ENCODE measurements around the gene RRBP1.

The RRBP1 gene, protein sequence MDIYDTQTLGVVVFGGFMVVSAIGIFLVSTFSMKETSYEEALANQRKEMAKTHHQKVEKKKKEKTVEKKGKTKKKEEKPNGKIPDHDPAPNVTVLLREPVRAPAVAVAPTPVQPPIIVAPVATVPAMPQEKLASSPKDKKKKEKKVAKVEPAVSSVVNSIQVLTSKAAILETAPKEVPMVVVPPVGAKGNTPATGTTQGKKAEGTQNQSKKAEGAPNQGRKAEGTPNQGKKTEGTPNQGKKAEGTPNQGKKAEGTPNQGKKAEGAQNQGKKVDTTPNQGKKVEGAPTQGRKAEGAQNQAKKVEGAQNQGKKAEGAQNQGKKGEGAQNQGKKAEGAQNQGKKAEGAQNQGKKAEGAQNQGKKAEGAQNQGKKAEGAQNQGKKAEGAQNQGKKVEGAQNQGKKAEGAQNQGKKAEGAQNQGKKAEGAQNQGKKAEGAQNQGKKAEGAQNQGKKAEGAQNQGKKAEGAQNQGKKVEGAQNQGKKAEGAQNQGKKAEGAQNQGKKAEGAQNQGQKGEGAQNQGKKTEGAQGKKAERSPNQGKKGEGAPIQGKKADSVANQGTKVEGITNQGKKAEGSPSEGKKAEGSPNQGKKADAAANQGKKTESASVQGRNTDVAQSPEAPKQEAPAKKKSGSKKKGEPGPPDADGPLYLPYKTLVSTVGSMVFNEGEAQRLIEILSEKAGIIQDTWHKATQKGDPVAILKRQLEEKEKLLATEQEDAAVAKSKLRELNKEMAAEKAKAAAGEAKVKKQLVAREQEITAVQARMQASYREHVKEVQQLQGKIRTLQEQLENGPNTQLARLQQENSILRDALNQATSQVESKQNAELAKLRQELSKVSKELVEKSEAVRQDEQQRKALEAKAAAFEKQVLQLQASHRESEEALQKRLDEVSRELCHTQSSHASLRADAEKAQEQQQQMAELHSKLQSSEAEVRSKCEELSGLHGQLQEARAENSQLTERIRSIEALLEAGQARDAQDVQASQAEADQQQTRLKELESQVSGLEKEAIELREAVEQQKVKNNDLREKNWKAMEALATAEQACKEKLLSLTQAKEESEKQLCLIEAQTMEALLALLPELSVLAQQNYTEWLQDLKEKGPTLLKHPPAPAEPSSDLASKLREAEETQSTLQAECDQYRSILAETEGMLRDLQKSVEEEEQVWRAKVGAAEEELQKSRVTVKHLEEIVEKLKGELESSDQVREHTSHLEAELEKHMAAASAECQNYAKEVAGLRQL (N-terminal part only)

DNA sequence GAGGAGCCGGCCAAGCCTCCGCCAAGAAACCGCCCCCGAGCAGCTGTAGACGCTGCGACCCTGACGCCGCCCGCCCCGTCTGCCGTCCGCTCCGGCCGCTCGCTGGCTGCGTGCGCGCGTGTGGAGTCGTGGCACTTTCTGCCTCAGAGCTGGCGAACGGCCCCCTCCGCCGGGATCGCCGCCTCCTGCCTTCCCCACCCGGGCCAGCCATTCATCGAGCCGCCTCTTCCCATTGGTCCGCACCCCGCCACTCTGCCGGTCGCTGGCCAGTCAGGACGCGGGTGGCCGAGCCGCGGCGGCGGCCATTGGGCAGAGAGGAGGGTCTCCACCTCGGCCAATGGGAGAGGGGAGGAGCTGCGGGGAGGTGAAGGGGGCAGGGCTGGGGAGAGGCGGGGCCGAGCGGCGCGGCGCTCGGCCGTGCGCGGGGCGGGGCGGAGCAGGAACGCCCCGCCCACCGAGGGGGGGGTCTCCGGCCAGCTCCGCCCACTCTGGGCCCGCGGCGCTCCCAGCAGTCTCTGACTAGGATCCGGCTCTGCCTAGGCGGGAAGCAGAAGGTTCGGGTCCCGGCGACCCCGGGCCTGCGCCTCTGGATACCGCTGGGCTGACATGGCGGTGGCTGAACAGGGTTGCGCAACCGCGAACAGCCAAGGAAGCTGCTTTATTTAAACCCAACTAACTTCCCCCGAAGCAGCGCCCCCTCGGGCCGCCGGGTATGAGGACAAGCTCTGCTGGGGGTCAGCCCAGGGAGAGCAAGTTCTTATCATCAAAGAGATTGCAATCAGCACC, at the start of gene RRBP1:
RRBP1 (minus strand) TSS at position 140 of the 786 bp plus-strand sequence. CDS start 21,735 bp downstream, outside the sequence.
- Histone ChIP-seq H3K36me3 (ENCODE audit: control insufficient read depth in 1 of 2, insufficient read depth in 2 of 2, low read length in 2 of 2) (peaks cover 7 to 20% of the 10 kb centered on the region in 2 donors), H3K27me3 (ENCODE audit: control insufficient read depth in 1 of 2, insufficient read depth in 2 of 2, low read length in 2 of 2) (no peaks in the 10 kb centered on the region), H3K27ac (ENCODE audit: low read depth, low read length) (peak within 1 kb of the TSS; percentile 93), H3K4me1 (ENCODE audit: control insufficient read depth in 1 of 2, insufficient read depth in 2 of 2, low read length in 2 of 2) (peaks cover 44 to 46% of the 10 kb centered on the region in 2 donors), H3K4me3 (ENCODE audit: low read depth in 1 of 2, low read length in 2 of 2) (peak within 1 kb of the TSS; percentile 66 to 84), H3K9me3 (ENCODE audit: control insufficient read depth in 1 of 2, low read length in 2 of 2) (no peaks in the 10 kb centered on the region), H3K9ac (ENCODE audit: low read depth in 1 of 2, low read length in 2 of 2) (peak within 1 kb of the TSS; percentile 48 to 59)

DNA sequence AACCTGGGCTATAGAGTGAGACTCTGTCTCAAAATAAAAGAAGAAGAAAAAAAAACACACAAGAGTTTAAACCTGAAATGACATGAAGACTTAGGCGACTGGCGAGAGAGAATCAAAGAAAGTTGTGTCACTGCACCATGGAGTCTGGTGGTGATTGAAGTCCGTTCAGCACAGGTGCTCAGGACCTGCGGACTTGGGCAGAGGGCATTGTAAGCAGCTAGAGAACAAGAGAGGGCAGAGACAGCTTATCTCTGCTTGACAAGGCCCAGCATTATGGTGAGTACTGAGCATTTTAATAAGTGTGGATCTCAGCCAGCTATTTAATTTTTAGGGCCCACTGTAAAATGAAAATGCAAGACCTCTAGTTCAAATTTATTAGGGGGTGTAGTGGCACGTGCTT, 49.2 kb upstream of the RRBP1 start:
- no peak overlapping the region for H3K9ac ChIP-seq (ENCODE audit: low read depth in 1 of 2, low read length in 2 of 2)
- no peaks in the 10 kb centered on the region for H3K9me3 ChIP-seq (ENCODE audit: control insufficient read depth in 1 of 2, low read length in 2 of 2)
- H3K4me1 ChIP-seq (ENCODE audit: control insufficient read depth in 1 of 2, insufficient read depth in 2 of 2, low read length in 2 of 2): peaks cover 15 to 22% of the 10 kb centered on the region in 2 donors
- H3K4me3 ChIP-seq (ENCODE audit: low read depth in 1 of 2, low read length in 2 of 2): no peak overlapping the region
- H3K27ac ChIP-seq (ENCODE audit: low read depth, low read length): no peak overlapping the region
- H3K27me3 ChIP-seq (ENCODE audit: control insufficient read depth in 1 of 2, insufficient read depth in 2 of 2, low read length in 2 of 2): no peaks in the 10 kb centered on the region
- H3K36me3 ChIP-seq (ENCODE audit: control insufficient read depth in 1 of 2, insufficient read depth in 2 of 2, low read length in 2 of 2): no peaks in the 10 kb centered on the region

DNA sequence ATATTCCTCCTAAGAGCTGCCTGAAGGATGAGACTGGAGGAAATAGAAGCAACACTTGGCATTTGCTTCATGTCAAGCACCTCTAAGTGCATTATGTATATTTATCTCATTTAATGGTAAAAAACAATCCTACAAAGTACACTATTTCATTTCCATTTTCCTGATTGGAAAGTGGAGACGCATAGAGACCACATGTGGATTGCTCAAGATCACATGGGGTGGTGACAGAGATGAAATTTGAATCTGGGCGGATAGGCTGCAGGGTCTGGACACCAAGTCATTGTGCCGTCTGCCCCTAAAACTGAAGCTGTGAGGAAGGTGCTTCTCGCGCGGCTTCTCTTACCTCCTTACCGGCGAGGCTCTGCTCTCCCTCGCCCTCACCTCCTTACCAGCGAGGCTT, 48.0 kb upstream of the RRBP1 start:
- Histone ChIP-seq H3K4me3 (ENCODE audit: low read depth in 1 of 2, low read length in 2 of 2) (no peak overlapping the region), H3K27me3 (ENCODE audit: control insufficient read depth in 1 of 2, insufficient read depth in 2 of 2, low read length in 2 of 2) (no peaks in the 10 kb centered on the region), H3K9me3 (ENCODE audit: control insufficient read depth in 1 of 2, low read length in 2 of 2) (no peaks in the 10 kb centered on the region), H3K36me3 (ENCODE audit: control insufficient read depth in 1 of 2, insufficient read depth in 2 of 2, low read length in 2 of 2) (no peaks in the 10 kb centered on the region), H3K9ac (ENCODE audit: low read depth in 1 of 2, low read length in 2 of 2) (no peak overlapping the region), H3K4me1 (ENCODE audit: control insufficient read depth in 1 of 2, insufficient read depth in 2 of 2, low read length in 2 of 2) (peaks cover 10 to 18% of the 10 kb centered on the region in 2 donors), H3K27ac (ENCODE audit: low read depth, low read length) (no peak overlapping the region)

DNA sequence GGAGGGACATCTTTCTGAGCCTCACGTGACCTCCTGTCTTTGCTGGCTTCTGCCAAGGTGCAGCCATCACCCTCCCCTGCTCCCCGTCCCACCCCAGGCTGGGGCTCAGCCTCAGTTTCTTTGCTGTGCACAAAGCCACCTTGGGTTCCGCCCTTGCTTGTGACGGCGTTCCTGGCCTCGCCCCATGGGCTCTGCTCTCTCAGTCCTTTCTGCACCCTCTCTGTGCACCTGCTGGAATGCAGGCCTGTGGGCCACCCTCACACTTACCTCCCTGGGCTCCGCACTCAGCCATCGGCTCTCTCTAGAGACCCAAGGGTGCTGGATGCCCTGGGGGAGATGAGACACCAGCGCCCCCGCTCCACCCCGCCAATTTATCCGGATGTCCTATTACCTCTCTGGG, 46.0 kb upstream of the RRBP1 start:
- H3K9me3 ChIP-seq (ENCODE audit: control insufficient read depth in 1 of 2, low read length in 2 of 2): no peaks in the 10 kb centered on the region
- H3K36me3 ChIP-seq (ENCODE audit: control insufficient read depth in 1 of 2, insufficient read depth in 2 of 2, low read length in 2 of 2): no peaks in the 10 kb centered on the region
- H3K4me1 ChIP-seq (ENCODE audit: control insufficient read depth in 1 of 2, insufficient read depth in 2 of 2, low read length in 2 of 2): peaks cover 0 to 7% of the 10 kb centered on the region in 2 donors
- no peak overlapping the region for H3K9ac ChIP-seq (ENCODE audit: low read depth in 1 of 2, low read length in 2 of 2)
- no peak overlapping the region for H3K4me3 ChIP-seq (ENCODE audit: low read depth in 1 of 2, low read length in 2 of 2)
- H3K27me3 ChIP-seq (ENCODE audit: control insufficient read depth in 1 of 2, insufficient read depth in 2 of 2, low read length in 2 of 2): no peaks in the 10 kb centered on the region
- no peak overlapping the region for H3K27ac ChIP-seq (ENCODE audit: low read depth, low read length)

DNA sequence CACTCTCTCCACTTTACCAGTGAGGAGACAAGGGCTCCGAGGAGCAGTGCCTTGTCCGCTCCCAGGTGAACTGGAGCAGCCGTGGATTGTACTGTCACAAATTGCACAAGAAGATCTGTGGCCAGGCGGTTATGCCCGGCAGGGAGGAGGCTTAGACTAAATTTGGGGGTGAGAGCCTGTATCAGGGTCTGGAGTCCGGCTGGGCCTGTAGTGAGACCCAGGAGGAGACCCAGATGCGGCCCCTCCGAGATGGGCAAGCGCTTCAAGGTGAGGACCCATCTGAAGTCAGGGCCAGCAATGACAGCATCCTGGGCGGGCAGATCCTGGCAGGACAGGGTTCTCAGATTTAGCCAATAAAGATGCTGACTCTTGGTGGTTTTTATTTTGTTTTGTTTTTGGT, 45.3 kb upstream of the RRBP1 start:
- Histone ChIP-seq H3K9me3 (ENCODE audit: control insufficient read depth in 1 of 2, low read length in 2 of 2) (no peaks in the 10 kb centered on the region), H3K27ac (ENCODE audit: low read depth, low read length) (no peak overlapping the region), H3K4me1 (ENCODE audit: control insufficient read depth in 1 of 2, insufficient read depth in 2 of 2, low read length in 2 of 2) (peaks cover under 1 to 11% of the 10 kb centered on the region in 2 donors), H3K36me3 (ENCODE audit: control insufficient read depth in 1 of 2, insufficient read depth in 2 of 2, low read length in 2 of 2) (no peaks in the 10 kb centered on the region), H3K4me3 (ENCODE audit: low read depth in 1 of 2, low read length in 2 of 2) (no peak overlapping the region), H3K27me3 (ENCODE audit: control insufficient read depth in 1 of 2, insufficient read depth in 2 of 2, low read length in 2 of 2) (no peaks in the 10 kb centered on the region), H3K9ac (ENCODE audit: low read depth in 1 of 2, low read length in 2 of 2) (no peak overlapping the region)

DNA sequence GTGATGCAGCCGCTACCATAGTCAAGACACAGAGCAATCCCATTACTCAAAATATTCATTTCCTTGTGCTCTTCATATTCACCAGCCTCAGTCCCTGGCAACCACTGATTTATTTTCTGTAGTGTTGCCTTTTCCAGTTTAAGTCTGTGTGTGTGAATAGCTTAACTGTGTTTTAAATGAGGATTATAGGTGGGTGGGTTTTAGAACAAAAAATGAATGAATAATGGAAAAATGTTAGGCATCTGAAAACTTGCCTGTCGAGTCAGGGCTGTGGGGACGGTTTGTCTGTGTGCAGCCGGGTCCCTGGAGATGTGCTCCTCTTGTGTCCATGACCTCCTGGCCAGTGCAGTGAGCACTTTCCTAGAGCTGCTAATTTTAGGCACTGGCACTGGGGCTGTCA, 44.9 kb upstream of the RRBP1 start:
- H3K27ac ChIP-seq (ENCODE audit: low read depth, low read length): no peak overlapping the region
- H3K27me3 ChIP-seq (ENCODE audit: control insufficient read depth in 1 of 2, insufficient read depth in 2 of 2, low read length in 2 of 2): no peaks in the 10 kb centered on the region
- H3K4me1 ChIP-seq (ENCODE audit: control insufficient read depth in 1 of 2, insufficient read depth in 2 of 2, low read length in 2 of 2): peaks cover 4 to 16% of the 10 kb centered on the region in 2 donors
- H3K9me3 ChIP-seq (ENCODE audit: control insufficient read depth in 1 of 2, low read length in 2 of 2): no peaks in the 10 kb centered on the region
- no peak overlapping the region for H3K4me3 ChIP-seq (ENCODE audit: low read depth in 1 of 2, low read length in 2 of 2)
- H3K9ac ChIP-seq (ENCODE audit: low read depth in 1 of 2, low read length in 2 of 2): no peak overlapping the region
- H3K36me3 ChIP-seq (ENCODE audit: control insufficient read depth in 1 of 2, insufficient read depth in 2 of 2, low read length in 2 of 2): no peaks in the 10 kb centered on the region

DNA sequence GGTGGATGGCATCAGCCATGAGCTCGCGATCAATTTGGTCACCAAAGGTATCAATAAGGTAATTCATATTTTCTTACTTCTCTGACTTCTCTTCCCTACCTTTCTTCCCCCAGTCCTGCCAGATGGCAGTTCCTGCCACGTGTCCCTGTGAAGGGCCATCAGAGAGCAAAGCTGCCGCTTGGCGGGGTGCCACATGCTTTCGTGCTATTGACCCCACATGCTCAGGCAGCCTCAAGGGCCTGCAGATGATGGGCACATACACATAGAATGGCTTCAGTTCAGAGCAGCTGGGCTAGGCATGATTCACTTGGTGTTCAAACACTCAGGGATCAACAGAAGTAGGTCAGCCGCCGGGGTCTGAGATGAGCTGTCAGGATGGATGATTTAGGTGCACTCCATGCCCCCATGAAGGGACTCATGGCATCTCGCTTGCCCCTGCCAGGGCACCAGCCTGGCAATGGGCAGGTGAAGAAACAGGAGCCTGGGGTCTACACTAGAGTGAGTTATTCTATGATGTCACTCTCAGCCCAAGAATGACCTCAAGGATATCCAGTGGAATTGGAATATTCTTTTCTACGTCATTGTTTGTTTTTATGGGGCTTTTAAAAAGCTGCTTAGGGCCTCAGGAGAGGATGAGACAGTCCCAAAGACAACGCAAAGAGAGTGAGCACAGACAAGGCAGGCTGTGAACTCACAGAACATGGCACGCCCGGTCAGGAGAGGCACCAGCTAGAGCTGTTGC, 43.2 kb upstream of the RRBP1 start:
- Histone ChIP-seq H3K4me1 (ENCODE audit: control insufficient read depth in 1 of 2, insufficient read depth in 2 of 2, low read length in 2 of 2) (peaks cover 8 to 13% of the 10 kb centered on the region in 2 donors), H3K9me3 (ENCODE audit: control insufficient read depth in 1 of 2, low read length in 2 of 2) (no peaks in the 10 kb centered on the region), H3K27ac (ENCODE audit: low read depth, low read length) (no peak overlapping the region), H3K36me3 (ENCODE audit: control insufficient read depth in 1 of 2, insufficient read depth in 2 of 2, low read length in 2 of 2) (no peaks in the 10 kb centered on the region), H3K4me3 (ENCODE audit: low read depth in 1 of 2, low read length in 2 of 2) (no peak overlapping the region), H3K27me3 (ENCODE audit: control insufficient read depth in 1 of 2, insufficient read depth in 2 of 2, low read length in 2 of 2) (no peaks in the 10 kb centered on the region), H3K9ac (ENCODE audit: low read depth in 1 of 2, low read length in 2 of 2) (no peak overlapping the region)

DNA sequence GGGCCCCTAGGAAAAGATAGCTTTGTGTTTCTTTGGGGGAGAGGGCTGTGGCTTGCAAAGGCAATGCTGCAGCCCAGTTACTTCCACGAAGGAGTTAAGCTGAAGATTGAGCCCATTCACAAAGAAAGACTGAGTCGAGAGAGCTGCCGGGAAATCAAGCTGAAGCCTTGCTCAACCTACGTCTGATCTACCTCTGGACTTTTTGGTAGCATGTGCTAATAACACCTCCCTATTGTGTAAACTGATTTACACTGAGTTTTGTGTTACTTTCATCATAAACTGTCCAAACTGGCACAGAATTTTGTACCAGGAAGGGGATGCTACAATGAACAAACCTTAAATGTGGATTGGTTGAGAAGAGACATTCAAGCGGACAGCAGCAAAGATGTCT, 41.3 kb upstream of the RRBP1 start:
- H3K4me3 ChIP-seq (ENCODE audit: low read depth in 1 of 2, low read length in 2 of 2): no peak overlapping the region
- H3K4me1 ChIP-seq (ENCODE audit: control insufficient read depth in 1 of 2, insufficient read depth in 2 of 2, low read length in 2 of 2): peaks cover 8 to 13% of the 10 kb centered on the region in 2 donors
- no peaks in the 10 kb centered on the region for H3K36me3 ChIP-seq (ENCODE audit: control insufficient read depth in 1 of 2, insufficient read depth in 2 of 2, low read length in 2 of 2)
- no peaks in the 10 kb centered on the region for H3K27me3 ChIP-seq (ENCODE audit: control insufficient read depth in 1 of 2, insufficient read depth in 2 of 2, low read length in 2 of 2)
- H3K9me3 ChIP-seq (ENCODE audit: control insufficient read depth in 1 of 2, low read length in 2 of 2): no peaks in the 10 kb centered on the region
- no peak overlapping the region for H3K27ac ChIP-seq (ENCODE audit: low read depth, low read length)
- no peak overlapping the region for H3K9ac ChIP-seq (ENCODE audit: low read depth in 1 of 2, low read length in 2 of 2)
